OCI-LY1 (cell line): Measurements from ENCODE around the gene TTC13.

Experiments
- CTCF ChIP-seq: fragments of 200-600 bp; sonication (generic), shearing (Covaris generic); IDR thresholded peaks from 2 replicates; pipeline ENCODE4 v1.5.1; 2017; ENCODE audit warnings: mild to moderate bottlenecking, antibody characterized with exemption, low read length, moderate library complexity, mixed read lengths
- EZH2 ChIP-seq: fragments of 200-600 bp; sonication (generic), shearing (Covaris generic); IDR thresholded peaks from 2 replicates; pipeline ENCODE4 v1.8.0; 2017; ENCODE audit warnings: borderline replicate concordance, mixed run types, mild to moderate bottlenecking, antibody characterized with exemption, low read length, moderate library complexity, mixed read lengths

DNA sequence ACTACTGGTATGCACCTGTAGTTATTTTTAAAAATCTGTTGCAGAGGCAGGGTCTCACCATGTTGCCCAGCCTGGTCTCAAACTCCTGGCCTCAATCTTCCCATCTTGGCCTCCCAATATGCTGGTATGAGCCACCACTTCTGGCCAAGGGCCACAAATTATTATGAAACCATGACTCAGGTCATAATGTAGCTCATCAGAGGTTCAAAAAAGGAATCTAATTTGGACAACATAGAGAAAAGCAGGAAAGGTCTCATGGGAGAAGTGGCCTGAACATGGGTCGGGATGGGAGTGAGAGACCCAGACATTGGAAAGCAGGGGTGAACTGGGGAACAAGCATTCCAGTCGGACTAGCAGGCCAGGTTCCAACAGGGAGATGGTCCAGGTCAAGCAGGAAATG, 65.2 kb downstream of the TTC13 start:
- TF ChIP-seq CTCF (no peak), EZH2 (no peak)
